Caco-2 (cell line): ENCODE data around the gene RRP8. TPM values are rescaled to one million over a fixed set of nuclear protein-coding genes. Genes with fewer than 3 reads are reported as not detected.

Experiments
- BruUV-seq: library from RNA; stranded (reverse); fragments of 400-500 nt; replicated peaks from 2 replicates; lab custom pipeline; 2021; lab: Mats Ljungman, UMichigan
- CTCF ChIA-PET: fragments of 300-600 bp; sonication (Branson Sonifier 250); formaldehyde crosslinking; loops from one replicate; lab custom pipeline; 2022; ENCODE audit warnings: antibody characterized with exemption; lab: Charles Lee
- POLR2A ChIA-PET: fragments of 300-600 bp; sonication (Branson Sonifier 250); formaldehyde crosslinking; loops from one replicate; lab custom pipeline; 2022; ENCODE audit warnings: antibody characterized with exemption; lab: Charles Lee
- DNase-seq, 2 experiments: peaks; one replicate each; pipeline versions ENCODE4 v3.0.0 to v3.0.0-alpha.2; 2020 to 2022
- H3K27me3 ChIP-seq: replicated peaks from 2 replicates; pipeline ENCODE4 v1.6.0; 2011; ENCODE audit warnings: low read length; ENCODE audit not compliant: control insufficient read depth, insufficient read depth
- H3K36me3 ChIP-seq: 2 replicates; pipeline ENCODE4 v1.5.1; 2011; ENCODE audit warnings: low read length; ENCODE audit not compliant: control insufficient read depth, insufficient read depth
- H3K4me1 ChIP-seq: fragments of 250-450 bp; sonication (Bioruptor Pico); 2 replicates; pipeline ENCODE4 v1.5.1; 2020; ENCODE audit warnings: mild to moderate bottlenecking
- H3K4me3 ChIP-seq: 2 replicates; pipeline ENCODE4 v1.5.1; 2011; ENCODE audit warnings: low read depth, mild to moderate bottlenecking, control low read depth, low read length
- H3K9me3 ChIP-seq: fragments of 250-450 bp; sonication (Bioruptor Pico); 2 replicates; pipeline ENCODE4 v1.5.1; 2020; ENCODE audit warnings: mild to moderate bottlenecking, moderate library complexity
- H3K27ac Mint-ChIP-seq: one replicate; pipeline ENCODE4 v1.8.0; 2022; ENCODE audit warnings: mixed read lengths; ENCODE audit not compliant: unreplicated experiment
- H3K27me3 Mint-ChIP-seq: one replicate; pipeline ENCODE4 v1.8.0; 2022; ENCODE audit warnings: mixed read lengths; ENCODE audit not compliant: insufficient read depth, unreplicated experiment
- H3K36me3 Mint-ChIP-seq: one replicate; pipeline ENCODE4 v1.8.0; 2022; ENCODE audit warnings: mild to moderate bottlenecking, mixed read lengths; ENCODE audit not compliant: insufficient read depth, unreplicated experiment
- H3K4me1 Mint-ChIP-seq: one replicate; pipeline ENCODE4 v1.8.0; 2022; ENCODE audit warnings: low read depth, mixed read lengths; ENCODE audit not compliant: unreplicated experiment
- H3K4me3 Mint-ChIP-seq: one replicate; pipeline ENCODE4 v1.8.0; 2022; ENCODE audit warnings: mild to moderate bottlenecking, moderate library complexity, mixed read lengths; ENCODE audit not compliant: unreplicated experiment
- H3K9me3 Mint-ChIP-seq: one replicate; pipeline ENCODE4 v1.8.0; 2022; ENCODE audit warnings: mixed read lengths; ENCODE audit not compliant: unreplicated experiment
- intact Hi-C: fragments of 100-400 bp; cut with micrococcal nuclease; formaldehyde crosslinking; loops from one replicate; pipeline ENCODE4 v1.10.0; 2022; ENCODE audit not compliant: unreplicated experiment
- total RNA-seq: library from RNA; stranded (reverse); gene quantifications from 2 replicates; pipeline ENCODE4 v1.2.3, GENCODE V29; 2022
- TF ChIP-seq, protein P1 (sequence below), 2 experiments: fragments of 200-600 bp in 1 of 2; IDR thresholded peaks; 1 replicate in 1 of 2; 2 replicates in 1 of 2; pipeline versions ENCODE4 v1.5.1 to v1.8.0; 2011 to 2022; ENCODE audit warnings: antibody characterized with exemption in 1 of 2, control low read depth in 1 of 2, inconsistent platforms in 1 of 2, low read depth in 1 of 2, low read length in 1 of 2, mild to moderate bottlenecking in 1 of 2, moderate library complexity in 1 of 2; ENCODE audit not compliant: insufficient read depth in 1 of 2, severe bottlenecking in 1 of 2, unreplicated experiment in 1 of 2

Gene RRP8
- total RNA-seq, 1 experiment from 2014 or later, result 21.0 TPM

- H3K4me3 Mint-ChIP-seq, result no peak overlapping the region
- intact Hi-C loops, result no loop called here
- Histone ChIP-seq H3K27me3 (no peaks in the 10 kb centered on the region; the same call in 1 of the 2 replicates), H3K4me3 (no peak overlapping the region), H3K4me1 (peaks cover 20% of the 10 kb centered on the region), H3K36me3 (no peaks in the 10 kb centered on the region), H3K9me3 (no peaks in the 10 kb centered on the region)
- ChIA-PET CTCF (no interaction called here), POLR2A (no interaction called here)
- H3K27ac Mint-ChIP-seq, result no peak overlapping the region
- no peaks in the 10 kb centered on the region for H3K9me3 Mint-ChIP-seq
- TF ChIP-seq, protein P1, sequence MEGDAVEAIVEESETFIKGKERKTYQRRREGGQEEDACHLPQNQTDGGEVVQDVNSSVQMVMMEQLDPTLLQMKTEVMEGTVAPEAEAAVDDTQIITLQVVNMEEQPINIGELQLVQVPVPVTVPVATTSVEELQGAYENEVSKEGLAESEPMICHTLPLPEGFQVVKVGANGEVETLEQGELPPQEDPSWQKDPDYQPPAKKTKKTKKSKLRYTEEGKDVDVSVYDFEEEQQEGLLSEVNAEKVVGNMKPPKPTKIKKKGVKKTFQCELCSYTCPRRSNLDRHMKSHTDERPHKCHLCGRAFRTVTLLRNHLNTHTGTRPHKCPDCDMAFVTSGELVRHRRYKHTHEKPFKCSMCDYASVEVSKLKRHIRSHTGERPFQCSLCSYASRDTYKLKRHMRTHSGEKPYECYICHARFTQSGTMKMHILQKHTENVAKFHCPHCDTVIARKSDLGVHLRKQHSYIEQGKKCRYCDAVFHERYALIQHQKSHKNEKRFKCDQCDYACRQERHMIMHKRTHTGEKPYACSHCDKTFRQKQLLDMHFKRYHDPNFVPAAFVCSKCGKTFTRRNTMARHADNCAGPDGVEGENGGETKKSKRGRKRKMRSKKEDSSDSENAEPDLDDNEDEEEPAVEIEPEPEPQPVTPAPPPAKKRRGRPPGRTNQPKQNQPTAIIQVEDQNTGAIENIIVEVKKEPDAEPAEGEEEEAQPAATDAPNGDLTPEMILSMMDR (IDR thresholded peaks at IDR 0.05; ENCODE audit: insufficient read depth in 1 of 2, low read depth in 1 of 2, low read length in 1 of 2, severe bottlenecking in 1 of 2, unreplicated experiment in 1 of 2), result no peak
- BruUV-seq, result no TSS peak
- no peaks in the 10 kb centered on the region for H3K36me3 Mint-ChIP-seq
- no peaks in the 10 kb centered on the region for H3K4me1 Mint-ChIP-seq
- H3K27me3 Mint-ChIP-seq, result no peaks in the 10 kb centered on the region
- DNase-seq, result no peak
Measured at GRCh38 chr11:6633422-6634408, 30.3 kb upstream of the RRP8 start.

GRCh38 chr11:6632116-6633073 lies 29.0 kb upstream of the RRP8 start:
- H3K36me3 ChIP-seq, result no peaks in the 10 kb centered on the region
- no peaks in the 10 kb centered on the region for H3K4me1 Mint-ChIP-seq
- intact Hi-C loops, result no loop called here
- no peaks in the 10 kb centered on the region for H3K27me3 Mint-ChIP-seq
- no TSS peak for BruUV-seq
- H3K4me1 ChIP-seq, result peaks cover 11% of the 10 kb centered on the region
- no peaks in the 10 kb centered on the region for H3K36me3 Mint-ChIP-seq
- no peaks in the 10 kb centered on the region; the same call in 1 of the 2 replicates for H3K27me3 ChIP-seq
- TF ChIP-seq, protein P1 (IDR thresholded peaks at IDR 0.05; ENCODE audit: insufficient read depth in 1 of 2, low read depth in 1 of 2, low read length in 1 of 2, severe bottlenecking in 1 of 2, unreplicated experiment in 1 of 2), result no peak
- no peak overlapping the region for H3K27ac Mint-ChIP-seq
- DNase-seq, result no peak
- no peak overlapping the region for H3K4me3 Mint-ChIP-seq
- no peaks in the 10 kb centered on the region for H3K9me3 Mint-ChIP-seq
- H3K4me3 ChIP-seq, result no peak overlapping the region
- no peaks in the 10 kb centered on the region for H3K9me3 ChIP-seq
- ChIA-PET CTCF (no interaction called here), POLR2A (no interaction called here)
